HepG2 (cell line): ENCODE results near the gene RNF38. TPM values are rescaled to one million over a fixed set of nuclear protein-coding genes. Genes with fewer than 3 reads are reported as not detected.
"Not testable (repeated sequence)": the region's sequence is repeated elsewhere in the genome, so short reads cannot be mapped to it uniquely, and the experiment has no call there.

Experiments used
- ATAC-seq: fragments of 200-7000 bp; cut with Tn5 transposase; 3 replicates; pipeline ENCODE4 v1.9.1; 2020; ENCODE audit warnings: mild to moderate bottlenecking, moderate library complexity
- BruUV-seq: library from RNA; stranded (reverse); fragments of 400-500 nt; replicated peaks from 2 replicates; lab custom pipeline; 2021; lab: Mats Ljungman, UMichigan
- CTCF ChIA-PET: fragments of 300-600 bp; formaldehyde crosslinking; extraction: SDS; loops from one replicate; lab custom pipeline; 2021; ENCODE audit warnings: low total read pairs, inconsistent platforms, low intra/inter-chr PET ratio; lab: Yijun Ruan, JAX
- POLR2A ChIA-PET: fragments of 350-600 bp; sonication (Branson Sonifier 250); formaldehyde crosslinking; loops from one replicate; lab custom pipeline; 2020; ENCODE audit warnings: antibody characterized with exemption, inconsistent platforms; lab: Yijun Ruan, JAX
- DNase-seq: peaks from one replicate; pipeline ENCODE4 v3.0.0-alpha.2; 2015; ENCODE audit warnings: low spot score
- FAIRE-seq: peaks from 3 replicates; lab custom pipeline; 2011; peaks lifted over from hg19 to GRCh38; lab: Jason Lieb, UNC
- H2AFZ ChIP-seq: one replicate; pipeline ENCODE4 v1.6.1; 2011; ENCODE audit warnings: low read length, inconsistent platforms
- H3K27ac ChIP-seq: fragments of 300-600 bp; 3 replicates; pipeline ENCODE4 v1.8.0; 2011; ENCODE audit warnings: mixed run types, mild to moderate bottlenecking, mixed read lengths, low read length, inconsistent platforms; ENCODE audit not compliant: insufficient read depth; ENCODE audit errors: extremely low read length
- H3K27me3 ChIP-seq, 2 experiments: fragments of 200-600 bp in 1 of 2; 2 replicates in 1 of 2; 3 replicates in 1 of 2; pipeline versions ENCODE4 v1.6.0 to v1.8.0; 2011; ENCODE audit warnings: low read length in 2 of 2, mild to moderate bottlenecking in 2 of 2, moderate library complexity in 2 of 2, inconsistent platforms in 1 of 2; ENCODE audit not compliant: insufficient read depth in 2 of 2, control insufficient read depth in 1 of 2
- H3K36me3 ChIP-seq, 2 experiments: fragments of 200-600 bp in 1 of 2; replicated peaks in 1 of 2; 2 replicates in 1 of 2; 3 replicates in 1 of 2; pipeline versions ENCODE4 v1.5.1 to v1.8.0; 2011; ENCODE audit warnings: low read length in 2 of 2, inconsistent platforms in 1 of 2; ENCODE audit not compliant: insufficient read depth in 2 of 2, control insufficient read depth in 1 of 2
- H3K4me1 ChIP-seq: 2 replicates; pipeline ENCODE4 v1.5.1; 2012; ENCODE audit warnings: low read length, inconsistent platforms; ENCODE audit not compliant: insufficient read depth
- H3K4me2 ChIP-seq: 2 replicates; pipeline ENCODE4 v1.6.0; 2011; ENCODE audit warnings: low read depth, low read length, inconsistent platforms
- H3K4me3 ChIP-seq, 3 experiments: fragments of 200-600 bp in 1 of 3; sonication (generic), shearing (Covaris generic) in 1 of 3; replicated peaks in 1 of 3; 2 replicates each; pipeline ENCODE4 v1.5.1; 2011 to 2016; ENCODE audit warnings: low read length in 3 of 3, inconsistent platforms in 2 of 3, low read depth in 2 of 3, mild to moderate bottlenecking in 2 of 3, control low read depth in 1 of 3, mixed read lengths in 1 of 3; ENCODE audit not compliant: insufficient read depth in 1 of 3
- H3K79me2 ChIP-seq: one replicate; pipeline ENCODE4 v1.6.1; 2011; ENCODE audit warnings: low read length, inconsistent platforms; ENCODE audit not compliant: insufficient read depth
- H3K9ac ChIP-seq: 2 replicates; pipeline ENCODE4 v1.6.0; 2011; ENCODE audit warnings: mild to moderate bottlenecking, low read depth, low read length, inconsistent platforms; ENCODE audit not compliant: insufficient read depth
- H3K9me3 ChIP-seq: 2 replicates; pipeline ENCODE4 v1.5.1; 2012; ENCODE audit warnings: mild to moderate bottlenecking, low read length
- H4K20me1 ChIP-seq: 2 replicates; pipeline ENCODE4 v1.6.0; 2011; ENCODE audit warnings: inconsistent platforms, mild to moderate bottlenecking, low read length, moderate library complexity; ENCODE audit not compliant: insufficient read depth
- DNMT1 ChIP-seq: sonication (generic); formaldehyde crosslinking; IDR thresholded peaks from 2 replicates; pipeline ENCODE4 v1.5.1; 2020; ENCODE audit warnings: mild to moderate bottlenecking, missing genetic modification reagents
- ZFP37 ChIP-seq: sonication (generic); formaldehyde crosslinking; IDR thresholded peaks from 2 replicates; pipeline ENCODE4 v1.4.0; 2020; ENCODE audit warnings: missing genetic modification reagents, borderline replicate concordance
- WGBS: methylation state at CpG from one replicate; pipeline ENCODE4 v1.1.6; 2017; ENCODE audit warnings: low lambda C conversion rate; 5-methylcytosine and 5-hydroxymethylcytosine counted together
- in situ Hi-C: cut with HindIII; loops from 2 replicates; pipeline ENCODE4 v1.10.0; 2017; ENCODE audit warnings: low pct_unique_long_range_greater_than_20kb; ENCODE audit not compliant: extremely low pct_ligation_motif_present
- intact Hi-C: fragments of 100-400 bp; cut with micrococcal nuclease; formaldehyde crosslinking; loops from one replicate; pipeline ENCODE4 v1.10.0; 2022; ENCODE audit not compliant: unreplicated experiment
- polyA plus RNA-seq, 8 experiments: library from polyadenylated mRNA; depleted of rRNA in 3 of 8; stranded (reverse) in 7 of 8; unstranded in 1 of 8; fragments of >200 nt; fragmentation: Illumina TruSeq in 4 of 8; extraction: Trizol in 4 of 8; gene quantifications; 2 replicates each; pipeline versions ENCODE4 v1.2.1 to v1.2.3, GENCODE V29; 2011 to 2016; ENCODE audit warnings: low read depth in 4 of 8, missing spikeins in 1 of 8, mixed read lengths in 1 of 8; ENCODE audit not compliant: insufficient read depth in 1 of 8
- total RNA-seq, 5 experiments: library from RNA; depleted of rRNA; stranded (reverse); fragments of >200 nt; fragmentation: Illumina TruSeq; extraction: Trizol; gene quantifications; 2 replicates each; pipeline ENCODE4 v1.2.3, GENCODE V29; 2016; ENCODE audit warnings: low read depth in 1 of 5
- TF ChIP-seq, protein P1 (sequence below): sonication (generic); formaldehyde crosslinking; IDR thresholded peaks from 2 replicates; pipeline ENCODE4 v1.4.0; 2020; ENCODE audit warnings: missing genetic modification reagents

The RNF38 gene
- total and polyA plus RNA-seq, 2 of the 13 experiments (the other 11 are each of a cell fraction or from before 2014, with no cell fraction given), result 9.1 to 32.1 TPM

- H3K27me3 ChIP-seq, result no peaks in the 10 kb centered on the region
- no peak overlapping the region for H2AFZ ChIP-seq
- FAIRE-seq (no peak), DNase-seq (no peak), ATAC-seq (no peak)
- no peaks in the 10 kb centered on the region for H3K4me1 ChIP-seq
- WGBS, result 94% methylated on average over 2 of the region's 2 CpGs
- H3K36me3 ChIP-seq, result peaks cover 5 to 27% of the 10 kb centered on the region in 2 experiments
- H3K4me2 ChIP-seq, result no peak overlapping the region
- no peak overlapping the region for H3K4me3 ChIP-seq
- ChIA-PET CTCF (no interaction called here), POLR2A (interaction anchor here (1.2 kb wide), 1 partner anchor 11 kb away, joined by 6 read pairs; no protein-coding TSS in a partner anchor)
- H3K9ac ChIP-seq, result no peak overlapping the region
- peaks cover 56% of the 10 kb centered on the region for H3K79me2 ChIP-seq
- intact Hi-C loops, result no loop called here
- no peaks in the 10 kb centered on the region for H3K9me3 ChIP-seq
- in situ Hi-C loops, result no loop called here
- TF ChIP-seq, protein P1, sequence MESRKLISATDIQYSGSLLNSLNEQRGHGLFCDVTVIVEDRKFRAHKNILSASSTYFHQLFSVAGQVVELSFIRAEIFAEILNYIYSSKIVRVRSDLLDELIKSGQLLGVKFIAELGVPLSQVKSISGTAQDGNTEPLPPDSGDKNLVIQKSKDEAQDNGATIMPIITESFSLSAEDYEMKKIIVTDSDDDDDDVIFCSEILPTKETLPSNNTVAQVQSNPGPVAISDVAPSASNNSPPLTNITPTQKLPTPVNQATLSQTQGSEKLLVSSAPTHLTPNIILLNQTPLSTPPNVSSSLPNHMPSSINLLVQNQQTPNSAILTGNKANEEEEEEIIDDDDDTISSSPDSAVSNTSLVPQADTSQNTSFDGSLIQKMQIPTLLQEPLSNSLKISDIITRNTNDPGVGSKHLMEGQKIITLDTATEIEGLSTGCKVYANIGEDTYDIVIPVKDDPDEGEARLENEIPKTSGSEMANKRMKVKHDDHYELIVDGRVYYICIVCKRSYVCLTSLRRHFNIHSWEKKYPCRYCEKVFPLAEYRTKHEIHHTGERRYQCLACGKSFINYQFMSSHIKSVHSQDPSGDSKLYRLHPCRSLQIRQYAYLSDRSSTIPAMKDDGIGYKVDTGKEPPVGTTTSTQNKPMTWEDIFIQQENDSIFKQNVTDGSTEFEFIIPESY (CRISPR knock-in tag), result no peak
- TF ChIP-seq ZFP37 (no peak), DNMT1 (CRISPR knock-in tag) (no peak)
- H4K20me1 ChIP-seq, result no peaks in the 10 kb centered on the region; the same call in 1 of the 2 replicates
- no TSS peak for BruUV-seq
- H3K27ac ChIP-seq, result no peak overlapping the region
These were observed 10.5 kb downstream of the RNF38 start for GRCh38 chr9:36389590-36389989.

DNA sequence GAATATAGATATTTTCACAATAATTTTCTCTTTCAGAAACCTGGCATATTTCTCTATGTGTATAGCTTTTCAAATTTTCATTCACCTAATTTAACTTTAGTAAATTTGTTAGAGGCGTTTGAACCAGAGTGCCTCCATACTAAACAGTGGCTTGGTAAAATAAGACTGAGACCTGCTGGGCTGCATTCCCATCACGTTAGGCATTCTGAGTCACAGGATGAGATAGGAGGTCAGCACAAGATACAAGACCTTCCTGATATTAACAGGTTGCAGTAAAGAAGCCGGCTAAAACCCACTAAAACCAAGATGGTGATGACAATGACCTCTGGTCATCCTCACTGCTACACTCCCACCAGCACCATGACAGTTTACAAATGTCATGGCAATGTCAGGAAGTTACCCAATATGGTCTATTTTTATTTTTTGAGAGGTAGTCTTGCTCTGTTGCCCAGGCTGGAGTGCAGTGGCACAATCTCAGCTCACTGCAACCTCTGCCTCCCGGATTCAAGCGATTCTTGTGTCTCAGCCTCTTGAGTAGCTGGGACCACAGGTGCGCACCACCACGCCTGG lies 13.6 kb downstream of the RNF38 start:
- H2AFZ ChIP-seq, DNase-seq, ATAC-seq, H3K9ac ChIP-seq, CTCF ChIA-PET, BruUV-seq, H3K4me3 ChIP-seq, H3K9me3 ChIP-seq, POLR2A ChIA-PET, H3K27ac ChIP-seq, H3K4me1 ChIP-seq, H4K20me1 ChIP-seq, H3K4me2 ChIP-seq, intact Hi-C loops, FAIRE-seq, in situ Hi-C loops, H3K27me3 ChIP-seq: not testable (repeated sequence)
- 84% methylated on average over 7 of the region's 7 CpGs for WGBS
- Histone ChIP-seq H3K36me3 (peaks cover 1 to 22% of the 10 kb centered on the region in 2 experiments; a peak in 3 of 5 replicates), H3K79me2 (peaks cover 54% of the 10 kb centered on the region)
